Effector memory CD8-positive, alpha-beta T cell (primary cell): ENCODE measurements around the gene RNF121.

Source experiments
- ATAC-seq: fragments of 150-1000 bp; cut with Tn5 transposase; replicated peaks from 2 replicates; pipeline ENCODE4 v1.10.0; 2021; ENCODE audit warnings: mild to moderate bottlenecking, moderate library complexity
- DNase-seq, 3 experiments: peaks; one replicate each; pipeline ENCODE4 v3.0.0; 2021
- H3K27ac Mint-ChIP-seq, 2 donors: one replicate each; pipeline ENCODE4 v1.8.0; 2022; ENCODE audit warnings: mild to moderate bottlenecking in 2 of 2, mixed read lengths in 2 of 2, moderate library complexity in 2 of 2
- H3K27me3 Mint-ChIP-seq, 2 donors: one replicate each; pipeline ENCODE4 v1.8.0; 2022; ENCODE audit warnings: mixed read lengths in 2 of 2
- H3K36me3 Mint-ChIP-seq: one replicate; pipeline ENCODE4 v1.8.0; 2022; ENCODE audit warnings: mild to moderate bottlenecking, moderate library complexity, mixed read lengths; ENCODE audit not compliant: insufficient read depth
- H3K4me1 Mint-ChIP-seq, 2 donors: one replicate each; pipeline ENCODE4 v1.8.0; 2022; ENCODE audit warnings: low read depth in 2 of 2, mixed read lengths in 2 of 2
- H3K4me3 Mint-ChIP-seq, 2 donors: one replicate each; pipeline ENCODE4 v1.8.0; 2022; ENCODE audit warnings: mild to moderate bottlenecking in 2 of 2, mixed read lengths in 2 of 2, moderate library complexity in 2 of 2
- H3K9me3 Mint-ChIP-seq, 2 donors: one replicate each; pipeline ENCODE4 v1.8.0; 2022; ENCODE audit warnings: mixed read lengths in 2 of 2

Gene RNF121

DNA sequence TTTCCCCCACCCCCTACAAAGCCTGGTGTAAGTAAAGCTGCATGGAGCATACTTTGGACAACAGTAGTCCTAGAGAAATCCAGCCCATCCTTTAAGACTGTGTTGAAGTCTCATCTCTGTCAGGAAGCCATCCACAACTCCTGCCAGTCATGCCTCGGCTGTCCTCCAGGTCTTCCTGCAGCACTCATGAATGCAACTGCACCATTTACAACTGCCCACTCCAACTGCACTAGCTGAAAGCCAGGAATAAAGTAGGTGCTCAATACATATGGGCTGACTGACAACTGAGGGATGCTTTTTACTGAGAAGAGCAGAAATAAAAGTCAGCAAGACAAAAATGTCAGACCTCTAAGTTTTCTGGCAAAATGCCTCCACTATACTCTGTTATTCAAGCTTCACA lies 97.2 kb downstream of the RNF121 start:
- DNase-seq (no peak), ATAC-seq (no peak)
- H3K9me3 Mint-ChIP-seq = no peaks in the 10 kb centered on the region
- H3K27me3 Mint-ChIP-seq = no peaks in the 10 kb centered on the region
- peaks cover 62% of the 10 kb centered on the region for H3K36me3 Mint-ChIP-seq
- H3K27ac Mint-ChIP-seq = peak overlapping the region; percentile 28 to 44
- H3K4me1 Mint-ChIP-seq = peaks cover 16 to 24% of the 10 kb centered on the region in 2 donors
- H3K4me3 Mint-ChIP-seq = no peak overlapping the region

DNA sequence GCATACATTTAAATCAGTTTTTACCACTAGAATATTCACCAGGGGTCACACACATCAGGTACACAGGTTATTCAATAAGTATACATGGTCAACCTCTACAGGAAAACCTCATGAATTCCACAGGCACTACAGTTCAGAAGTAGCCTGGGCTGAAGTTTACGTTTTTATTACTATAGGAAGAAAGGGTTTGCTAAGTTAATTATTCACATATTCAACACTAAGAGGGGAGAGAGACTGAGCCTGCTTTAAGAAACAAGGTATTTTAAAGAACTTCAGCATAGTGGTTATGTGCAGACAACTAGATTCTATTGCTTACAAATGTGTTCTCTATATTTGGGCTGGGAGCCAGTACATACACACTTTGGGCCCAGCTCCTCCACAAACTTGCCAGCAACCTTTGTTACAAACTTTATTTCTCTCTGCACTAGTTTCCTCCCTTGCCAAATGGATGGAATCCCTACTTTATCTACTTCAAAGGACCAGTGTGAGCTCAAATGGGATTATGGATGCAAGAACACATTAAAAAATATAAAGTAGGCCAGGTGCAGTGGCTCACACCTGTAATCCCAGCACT lies 101.7 kb downstream of the RNF121 start:
- H3K27ac Mint-ChIP-seq = peak overlapping the region; percentile 77 to 86
- H3K9me3 Mint-ChIP-seq = no peaks in the 10 kb centered on the region
- peaks cover 14 to 31% of the 10 kb centered on the region in 2 donors for H3K4me1 Mint-ChIP-seq
- H3K4me3 Mint-ChIP-seq = no peak overlapping the region
- DNase-seq (no peak), ATAC-seq (no peak)
- H3K36me3 Mint-ChIP-seq = peaks cover 69% of the 10 kb centered on the region
- H3K27me3 Mint-ChIP-seq = no peaks in the 10 kb centered on the region

DNA sequence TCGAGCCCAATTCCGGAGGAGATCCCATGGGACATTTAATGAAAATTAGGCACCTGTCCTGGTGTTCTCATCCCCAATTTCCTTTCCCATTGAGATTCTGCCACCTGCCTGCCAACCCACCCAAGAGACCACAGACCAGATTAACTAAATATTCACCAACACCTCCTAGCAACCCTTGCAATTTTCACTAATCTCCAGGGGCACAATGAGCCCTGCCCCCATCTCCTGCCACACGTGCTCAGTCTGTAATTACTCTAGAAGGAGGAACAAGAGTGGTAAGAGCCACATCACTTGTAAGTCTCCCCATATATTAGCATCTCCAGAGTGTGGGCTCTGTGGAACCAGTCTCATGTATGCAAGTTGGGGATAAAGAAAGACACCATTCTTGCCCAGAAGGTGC lies 107.8 kb downstream of the RNF121 start:
- Mint-ChIP-seq H3K36me3 (peaks cover 41% of the 10 kb centered on the region), H3K27ac (no peak overlapping the region), H3K4me3 (peak overlapping the region in 1 of 2 donors; percentile 1)

DNA sequence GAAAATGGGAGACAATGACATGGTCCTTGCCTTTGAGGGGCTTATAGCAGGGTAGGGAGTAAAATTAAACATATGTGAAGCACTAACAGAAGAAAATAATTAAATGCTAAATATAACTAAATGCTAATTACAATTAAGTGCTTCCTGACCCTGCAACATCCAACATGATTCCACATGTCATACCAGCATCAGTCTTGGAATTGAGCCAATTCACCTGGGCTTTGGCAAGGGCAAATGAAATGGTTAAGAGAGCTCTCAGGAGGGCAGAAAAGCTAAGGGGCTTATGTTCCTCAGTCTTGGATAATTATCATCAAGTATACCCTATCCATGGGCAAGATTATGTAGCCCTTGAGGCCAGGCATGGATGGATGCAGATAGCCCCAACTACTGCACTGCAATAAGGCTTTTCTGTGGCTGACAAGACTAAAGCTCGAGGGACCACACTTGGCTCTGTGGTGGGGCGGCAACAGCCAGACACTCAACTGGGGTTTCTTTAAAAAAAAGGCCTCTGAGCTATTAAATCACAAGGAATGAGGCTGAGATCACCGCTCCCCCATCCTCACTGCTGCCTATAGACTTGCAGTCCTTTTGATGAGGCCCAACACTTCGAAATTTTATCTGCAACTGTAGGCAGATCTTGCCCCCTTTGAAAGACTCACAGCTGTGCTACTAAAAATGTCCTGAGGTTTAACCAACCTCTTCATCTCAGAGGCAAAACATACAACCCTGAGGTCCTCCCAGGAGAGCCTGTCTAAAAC lies 108.9 kb downstream of the RNF121 start:
- Mint-ChIP-seq H3K27ac (no peak overlapping the region), H3K36me3 (peaks cover 38% of the 10 kb centered on the region), H3K9me3 (no peaks in the 10 kb centered on the region), H3K4me1 (peaks cover 27 to 37% of the 10 kb centered on the region in 2 donors), H3K27me3 (no peaks in the 10 kb centered on the region), H3K4me3 (no peak overlapping the region)
- no peak for ATAC-seq
- no peak for DNase-seq

More for the DNA sequence above, 107.8 kb downstream of the RNF121 start:
- Mint-ChIP-seq H3K9me3 (no peaks in the 10 kb centered on the region), H3K27me3 (no peaks in the 10 kb centered on the region), H3K4me1 (peaks cover 17 to 27% of the 10 kb centered on the region in 2 donors)
- DNase-seq (no peak), ATAC-seq (no peak)

DNA sequence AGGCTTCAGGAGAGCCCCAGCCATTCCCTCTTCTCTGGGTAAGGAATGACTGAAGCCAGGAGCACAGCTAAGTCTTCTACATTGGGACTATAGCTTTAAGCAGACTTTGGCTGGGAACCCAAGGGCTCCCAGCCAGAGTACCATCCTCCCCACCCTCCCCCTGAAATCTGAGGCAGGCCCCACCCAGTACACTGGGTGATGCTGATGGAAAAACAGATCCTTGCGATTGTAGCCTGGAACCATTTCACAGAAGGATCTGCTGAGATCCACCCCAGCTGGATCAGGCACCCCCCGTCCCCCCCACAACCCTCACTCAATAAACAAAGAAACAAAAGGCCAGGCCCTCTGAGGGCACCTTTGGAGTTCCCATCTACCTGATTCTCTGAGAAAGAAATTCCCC lies 109.6 kb downstream of the RNF121 start:
- Mint-ChIP-seq H3K4me1 (peaks cover 31 to 37% of the 10 kb centered on the region in 2 donors), H3K36me3 (peaks cover 30% of the 10 kb centered on the region), H3K27me3 (no peaks in the 10 kb centered on the region), H3K27ac (no peak overlapping the region), H3K4me3 (no peak overlapping the region), H3K9me3 (no peaks in the 10 kb centered on the region)
- no peak for DNase-seq
- no peak for ATAC-seq

DNA sequence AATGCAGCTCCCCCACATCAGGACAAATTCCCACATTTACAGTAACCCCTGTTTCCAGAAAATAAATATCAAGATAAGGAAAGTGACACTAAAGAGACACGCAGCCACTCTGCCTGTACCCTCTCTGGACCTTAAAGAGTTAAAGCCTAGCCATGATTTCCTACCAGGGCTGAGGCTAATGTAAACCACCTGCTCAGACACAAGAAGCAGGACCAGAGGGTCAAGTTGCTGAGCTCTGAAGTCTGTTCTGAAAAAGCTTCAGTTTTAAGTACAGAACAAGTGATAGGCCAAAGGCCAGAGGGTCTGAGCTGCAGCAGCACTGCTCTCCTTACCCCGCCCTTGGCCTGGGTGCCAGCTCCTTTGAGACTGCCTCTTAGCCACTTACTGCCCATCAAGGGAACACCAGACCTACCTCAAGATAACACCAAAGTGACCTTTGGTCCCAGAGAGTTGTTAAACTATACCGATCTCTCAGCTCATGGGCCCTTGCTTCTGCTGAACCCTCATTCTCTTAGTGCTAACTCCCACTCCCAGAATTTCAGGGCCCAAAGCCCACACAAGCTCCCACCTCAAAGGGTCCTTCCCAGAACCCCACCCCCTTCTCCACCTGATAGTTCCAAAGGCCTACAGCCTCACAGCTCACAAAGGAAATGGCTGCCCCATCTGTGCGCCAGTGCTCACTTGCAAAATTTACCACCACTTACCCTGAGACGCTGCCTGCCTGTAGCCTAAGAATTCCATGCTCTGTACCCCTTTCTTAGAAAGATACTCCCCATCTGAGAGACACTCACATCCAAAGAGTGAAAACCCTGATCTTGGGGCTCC lies 110.4 kb downstream of the RNF121 start:
- Mint-ChIP-seq H3K27ac (no peak overlapping the region), H3K36me3 (peaks cover 23% of the 10 kb centered on the region), H3K4me1 (peaks cover 33 to 37% of the 10 kb centered on the region in 2 donors), H3K4me3 (no peak overlapping the region), H3K9me3 (no peaks in the 10 kb centered on the region), H3K27me3 (no peaks in the 10 kb centered on the region)
- no peak for DNase-seq
- ATAC-seq = no peak

DNA sequence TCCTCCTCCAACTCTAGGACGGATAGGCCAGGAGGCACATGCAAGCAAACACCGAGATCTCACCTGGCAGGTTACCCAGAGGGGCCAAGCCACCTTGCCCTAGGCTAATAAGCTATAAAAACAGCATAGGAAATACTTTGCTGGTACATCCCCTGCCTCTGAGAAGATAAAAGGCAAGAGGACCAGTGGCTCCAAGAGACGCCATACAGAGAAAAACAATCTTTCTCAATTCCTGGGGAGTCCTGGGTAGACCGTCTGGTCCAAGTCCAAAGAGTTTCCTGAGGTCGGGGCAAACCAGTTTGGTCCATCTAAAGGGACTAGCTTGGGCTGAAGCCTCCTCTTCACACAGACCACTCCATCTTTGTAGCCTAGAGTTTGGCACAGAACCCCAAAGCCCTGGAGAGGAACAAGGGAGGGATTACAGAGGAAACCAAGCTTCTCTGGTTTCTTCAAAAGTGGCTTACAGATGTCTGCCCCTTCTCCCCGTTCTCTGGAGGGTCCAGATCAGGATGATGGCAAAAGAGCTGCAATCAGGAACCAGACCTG lies 111.1 kb downstream of the RNF121 start:
- DNase-seq = no peak
- H3K36me3 Mint-ChIP-seq = peaks cover 20% of the 10 kb centered on the region
- H3K27ac Mint-ChIP-seq = no peak overlapping the region
- ATAC-seq = no peak
- no peak overlapping the region for H3K4me3 Mint-ChIP-seq
- no peaks in the 10 kb centered on the region for H3K9me3 Mint-ChIP-seq
- H3K27me3 Mint-ChIP-seq = no peaks in the 10 kb centered on the region
- peaks cover 33 to 38% of the 10 kb centered on the region in 2 donors for H3K4me1 Mint-ChIP-seq

DNA sequence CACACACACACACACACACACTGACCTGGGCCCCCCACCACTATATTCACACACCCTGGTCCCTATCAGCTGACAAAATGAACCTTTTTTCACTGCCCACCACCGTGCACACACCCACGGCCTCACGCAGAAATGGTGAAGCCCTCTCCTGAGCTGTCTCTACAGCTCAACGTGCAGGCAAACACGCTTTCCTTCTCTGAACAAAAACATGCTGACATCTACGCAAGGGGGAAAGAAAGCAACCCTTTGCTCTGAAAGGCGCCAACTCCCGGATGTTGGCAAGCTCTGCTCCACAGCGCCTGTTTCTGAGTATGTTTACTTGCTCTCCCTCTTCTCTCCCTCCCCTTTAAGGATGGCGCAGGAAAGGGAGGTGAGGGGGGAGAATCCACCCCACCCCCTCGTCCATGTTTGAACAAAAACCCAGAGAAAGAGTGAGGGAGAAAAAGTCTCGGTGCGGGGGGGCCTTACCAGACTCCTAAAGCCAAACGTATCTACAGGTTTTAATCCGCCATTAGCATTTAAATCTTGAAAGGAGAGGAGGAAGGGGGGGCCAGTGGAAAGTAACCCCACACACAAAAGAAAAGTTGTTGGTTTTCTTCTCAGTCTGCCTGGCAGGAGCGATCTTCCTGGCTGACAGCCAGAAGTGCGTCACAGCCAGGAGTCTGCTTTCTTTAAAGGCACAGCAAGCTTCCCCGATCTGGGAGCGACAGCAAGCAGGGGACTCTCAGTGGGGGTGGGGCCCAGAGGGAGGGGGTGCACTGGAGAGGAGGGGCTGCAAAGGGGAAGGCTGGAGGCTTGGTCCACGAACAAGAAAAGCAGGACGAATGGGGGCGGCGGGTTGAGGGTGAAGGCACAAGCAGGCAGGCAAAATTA lies 111.9 kb downstream of the RNF121 start:
- no peak overlapping the region for H3K4me3 Mint-ChIP-seq
- DNase-seq (peak; percentile 67 to 72 (median 71)), ATAC-seq (peak; percentile 77)
- H3K27ac Mint-ChIP-seq = no peak overlapping the region
- no peaks in the 10 kb centered on the region for H3K9me3 Mint-ChIP-seq
- H3K4me1 Mint-ChIP-seq = peaks cover 30 to 36% of the 10 kb centered on the region in 2 donors
- peaks cover 12% of the 10 kb centered on the region for H3K36me3 Mint-ChIP-seq
- no peaks in the 10 kb centered on the region for H3K27me3 Mint-ChIP-seq

DNA sequence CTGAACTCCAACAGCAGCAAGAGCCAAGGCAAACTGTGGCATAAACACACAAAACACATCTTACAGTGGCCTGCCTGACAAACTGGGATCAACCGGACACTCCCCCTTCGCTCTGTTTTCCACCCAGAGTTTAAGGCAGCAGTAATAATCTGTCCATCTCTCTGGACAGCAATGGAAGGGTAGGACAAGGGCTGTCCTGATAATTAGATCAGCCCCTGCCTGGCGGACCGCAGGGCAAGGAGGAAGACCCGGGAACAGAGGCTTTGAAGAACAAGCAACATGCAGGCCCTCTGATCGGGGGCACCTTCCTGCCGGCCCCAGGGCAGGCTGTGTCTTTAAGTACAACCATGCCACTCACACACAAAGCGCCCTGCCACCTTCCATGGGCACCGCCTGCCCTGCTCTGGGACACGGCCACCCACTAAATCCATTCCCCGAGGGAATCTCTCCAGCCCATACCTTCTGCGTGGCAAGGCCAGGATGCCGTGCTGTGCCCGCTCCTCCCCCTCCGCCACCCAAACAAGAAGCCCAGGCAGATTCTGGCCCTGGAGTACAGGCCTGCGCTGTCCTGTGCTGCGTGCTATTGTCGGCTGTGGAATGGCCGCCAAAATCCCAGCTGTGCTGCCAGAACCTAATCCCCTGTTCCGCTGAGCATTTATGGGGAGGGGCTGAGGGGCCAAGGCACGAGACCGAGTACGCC lies 112.7 kb downstream of the RNF121 start:
- DNase-seq = peak; percentile 23 to 37 (median 35)
- peak; percentile 37 for ATAC-seq

DNA sequence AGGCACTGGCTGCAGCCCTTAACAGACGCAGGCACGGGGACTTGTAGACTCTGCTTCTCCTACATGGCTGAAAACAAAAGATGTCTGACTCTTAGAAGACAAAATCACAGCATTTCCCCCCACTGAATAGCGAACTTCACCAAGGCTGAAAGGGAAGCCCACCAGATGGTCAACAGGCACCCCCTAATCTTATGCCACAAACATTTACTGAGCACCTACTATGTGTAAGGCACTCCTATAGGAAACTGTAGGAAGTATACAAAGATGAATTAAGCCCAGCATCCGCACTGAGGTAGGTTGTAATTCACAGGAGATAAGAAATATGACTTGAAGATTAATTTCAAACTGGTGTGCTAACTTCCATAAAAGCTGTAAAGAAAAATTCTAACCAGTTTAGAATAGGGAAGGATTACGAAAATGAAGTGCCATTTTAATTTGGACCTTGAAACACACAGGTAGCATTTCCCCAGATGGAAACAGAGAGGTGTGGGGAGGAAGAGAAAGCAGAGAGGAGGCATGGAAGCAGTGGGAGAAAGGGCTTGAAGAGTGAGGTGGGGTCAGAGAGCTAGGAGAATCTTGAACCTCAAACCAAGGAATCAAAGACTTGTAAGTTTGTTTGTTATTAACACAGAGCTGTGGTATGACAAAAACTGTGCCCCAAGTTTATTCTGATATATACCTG lies 113.4 kb downstream of the RNF121 start:
- Mint-ChIP-seq H3K36me3 (peaks cover 6% of the 10 kb centered on the region), H3K27me3 (no peaks in the 10 kb centered on the region), H3K4me3 (no peak overlapping the region), H3K9me3 (no peaks in the 10 kb centered on the region), H3K27ac (no peak overlapping the region), H3K4me1 (peaks cover 20 to 24% of the 10 kb centered on the region in 2 donors)
- ATAC-seq (peak; percentile 1), DNase-seq (no peak)

More for the DNA sequence above, 112.7 kb downstream of the RNF121 start:
- Mint-ChIP-seq H3K36me3 (peaks cover 9% of the 10 kb centered on the region), H3K4me1 (peaks cover 26 to 30% of the 10 kb centered on the region in 2 donors), H3K27me3 (no peaks in the 10 kb centered on the region), H3K9me3 (no peaks in the 10 kb centered on the region), H3K4me3 (no peak overlapping the region), H3K27ac (no peak overlapping the region)

DNA sequence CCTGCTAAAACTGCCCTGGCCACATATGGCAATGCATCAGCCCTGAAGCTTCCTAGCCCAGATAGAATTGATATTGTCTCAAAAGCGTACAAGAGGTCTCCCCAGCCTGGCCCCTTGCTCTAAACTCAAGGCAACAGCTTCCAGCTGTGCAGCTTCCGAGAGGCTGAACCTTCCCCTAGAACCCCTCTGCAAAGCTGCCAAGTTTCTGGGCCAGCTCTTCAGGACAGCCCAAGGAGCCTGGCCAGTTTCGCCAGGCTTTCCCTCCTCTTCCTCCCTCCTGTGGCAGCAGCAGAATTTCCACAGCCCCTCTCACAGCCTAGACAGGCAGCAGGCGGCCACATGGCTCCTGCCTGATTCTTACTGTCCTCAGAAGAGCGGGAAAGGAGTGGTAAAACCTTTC lies 117.0 kb downstream of the RNF121 start:
- Mint-ChIP-seq H3K27ac (peak overlapping the region in 1 of 2 donors; percentile 54), H3K27me3 (no peaks in the 10 kb centered on the region), H3K4me1 (peaks cover 20 to 23% of the 10 kb centered on the region in 2 donors), H3K9me3 (no peaks in the 10 kb centered on the region), H3K4me3 (no peak overlapping the region), H3K36me3 (peaks cover 6% of the 10 kb centered on the region)
- no peak for DNase-seq
- ATAC-seq = no peak
